NOMO-1 treated with DMSO at 0.1 percent for 48 hours (cell line): ENCODE data around the gene GTF2H4.
"Not testable (repeated sequence)": the region's sequence is repeated elsewhere in the genome, so short reads cannot be mapped to it uniquely, and the experiment has no call there.

Experiments used
- DNase-seq: peaks from one replicate; lab custom pipeline; 2025; ENCODE audit not compliant: unreplicated experiment; lab: John Stamatoyannopoulos, UW

The GTF2H4 gene

GRCh38 chr6:30917487-30917886 lies 9.5 kb downstream of the GTF2H4 start:
- DNase-seq = no peak

- no peak for DNase-seq
Observed at GRCh38 chr6:30918670-30919069, 10.7 kb downstream of the GTF2H4 start.

GRCh38 chr6:30922447-30922852 lies 14.4 kb downstream of the GTF2H4 start:
- no peak for DNase-seq

GRCh38 chr6:30924040-30924627 lies 16.1 kb downstream of the GTF2H4 start:
- DNase-seq = not testable (repeated sequence)

- no peak for DNase-seq
Observed at GRCh38 chr6:30926644-30927043, 18.6 kb downstream of the GTF2H4 start.

GRCh38 chr6:30927080-30927479 lies 19.1 kb downstream of the GTF2H4 start:
- not testable (repeated sequence) for DNase-seq

GRCh38 chr6:30928677-30929076 lies 20.7 kb downstream of the GTF2H4 start:
- DNase-seq = no peak

GRCh38 chr6:30930506-30930905 lies 22.5 kb downstream of the GTF2H4 start:
- no peak for DNase-seq

GRCh38 chr6:30931272-30931671 lies 23.3 kb downstream of the GTF2H4 start:
- no peak for DNase-seq

- DNase-seq = no peak
Observed at GRCh38 chr6:30931969-30932645, 24.1 kb downstream of the GTF2H4 start, which contains the start of gene SFTA2. Gene SFTA2, minus strand, starts transcription at chr6:30932170. Its CDS starts 74 bp downstream, at chr6:30932096.

- DNase-seq = no peak
Observed at GRCh38 chr6:30932665-30933365, 24.8 kb downstream of the GTF2H4 start.

GRCh38 chr6:30935018-30935417 lies 27.0 kb downstream of the GTF2H4 start:
- no peak for DNase-seq

- no peak for DNase-seq
Observed at GRCh38 chr6:30937265-30937664, 29.3 kb downstream of the GTF2H4 start.

GRCh38 chr6:30938730-30939129 lies 30.7 kb downstream of the GTF2H4 start:
- no peak for DNase-seq

- DNase-seq = no peak
Observed at GRCh38 chr6:30939473-30939872, 31.5 kb downstream of the GTF2H4 start.

GRCh38 chr6:30940361-30940986 lies 32.5 kb downstream of the GTF2H4 start, which contains the start of gene MUCL3:
Gene MUCL3, plus strand, starts transcription at chr6:30940973. Its CDS starts 27 bp downstream, at chr6:30941000.
- DNase-seq = no peak

GRCh38 chr6:30942338-30943060 lies 34.5 kb downstream of the GTF2H4 start:
- no peak for DNase-seq

GRCh38 chr6:30944051-30944450 lies 36.0 kb downstream of the GTF2H4 start:
- no peak for DNase-seq

GRCh38 chr6:30945281-30945680 lies 37.3 kb downstream of the GTF2H4 start:
- DNase-seq = no peak

- no peak for DNase-seq
Observed at GRCh38 chr6:30947231-30947630, 39.2 kb downstream of the GTF2H4 start.

- no peak for DNase-seq
Observed at GRCh38 chr6:30948811-30949210, 40.8 kb downstream of the GTF2H4 start.
